ENCODE results near the gene SUGCT. TPM values are rescaled to one million over a fixed set of nuclear protein-coding genes. Genes with fewer than 3 reads are reported as not detected.

Gene SUGCT
- total RNA-seq, 1 experiment from 2014 or later: 1.6 TPM

DNA sequence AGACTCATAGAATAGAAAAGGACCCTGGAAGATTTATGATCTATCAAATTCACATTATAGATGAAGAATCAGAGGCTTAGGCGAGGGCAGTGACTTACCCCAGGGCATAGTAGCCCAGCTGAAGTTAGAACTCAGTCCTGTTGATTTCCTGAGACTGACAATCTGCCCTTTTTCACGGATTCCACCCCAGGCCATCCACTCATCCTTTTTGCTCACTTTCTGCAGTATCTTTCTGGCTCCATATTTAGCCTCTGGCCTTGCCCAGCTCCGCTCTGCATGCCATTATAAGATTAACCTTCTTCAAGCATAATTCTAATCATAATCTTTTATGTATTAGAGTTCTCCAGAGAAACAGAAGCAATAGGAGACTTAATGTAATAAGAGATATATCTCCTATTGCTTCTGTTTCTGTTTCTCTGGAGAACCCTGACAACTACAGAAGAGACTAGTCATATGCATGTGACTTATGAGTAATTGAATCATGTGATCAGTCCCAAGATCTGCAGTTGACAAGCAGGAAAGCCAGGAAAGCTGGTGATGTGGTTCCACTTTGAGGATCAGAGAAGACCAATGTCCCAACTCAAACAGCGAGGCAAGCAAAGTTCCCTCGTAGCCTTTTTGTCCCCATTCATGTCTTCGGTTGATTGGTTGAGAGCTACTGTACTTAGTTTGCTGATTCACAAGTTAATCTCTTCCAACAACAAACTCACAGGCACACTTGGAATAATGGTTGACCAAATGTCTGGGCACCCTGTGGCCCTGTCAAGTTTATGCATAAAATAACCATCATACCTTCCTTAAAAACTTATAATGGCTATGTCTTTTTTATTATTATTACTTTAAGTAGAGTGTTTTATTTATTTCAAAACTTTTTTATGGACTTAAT, 412.1 kb downstream of the SUGCT start:
- H3K9me3 Mint-ChIP-seq (ENCODE audit: low read depth, unreplicated experiment): no peaks in the 10 kb centered on the region
- intact Hi-C loops (cut with micrococcal nuclease; ENCODE audit: unreplicated experiment): no loop called here
- H3K36me3 Mint-ChIP-seq (ENCODE audit: insufficient read depth, unreplicated experiment): no peaks in the 10 kb centered on the region
- no peak overlapping the region for H3K27ac Mint-ChIP-seq (ENCODE audit: unreplicated experiment)
- no peak overlapping the region for H3K4me3 Mint-ChIP-seq (ENCODE audit: low read depth, unreplicated experiment)
- H3K27me3 Mint-ChIP-seq (ENCODE audit: unreplicated experiment): no peaks in the 10 kb centered on the region
- CTCF ChIA-PET: interaction anchor here (0.8 kb wide), 1 partner anchor 8 kb away, joined by 4 read pairs; no protein-coding TSS in a partner anchor
- BruUV-seq (replicated peaks): no TSS peak
- TF ChIP-seq, protein P1, sequence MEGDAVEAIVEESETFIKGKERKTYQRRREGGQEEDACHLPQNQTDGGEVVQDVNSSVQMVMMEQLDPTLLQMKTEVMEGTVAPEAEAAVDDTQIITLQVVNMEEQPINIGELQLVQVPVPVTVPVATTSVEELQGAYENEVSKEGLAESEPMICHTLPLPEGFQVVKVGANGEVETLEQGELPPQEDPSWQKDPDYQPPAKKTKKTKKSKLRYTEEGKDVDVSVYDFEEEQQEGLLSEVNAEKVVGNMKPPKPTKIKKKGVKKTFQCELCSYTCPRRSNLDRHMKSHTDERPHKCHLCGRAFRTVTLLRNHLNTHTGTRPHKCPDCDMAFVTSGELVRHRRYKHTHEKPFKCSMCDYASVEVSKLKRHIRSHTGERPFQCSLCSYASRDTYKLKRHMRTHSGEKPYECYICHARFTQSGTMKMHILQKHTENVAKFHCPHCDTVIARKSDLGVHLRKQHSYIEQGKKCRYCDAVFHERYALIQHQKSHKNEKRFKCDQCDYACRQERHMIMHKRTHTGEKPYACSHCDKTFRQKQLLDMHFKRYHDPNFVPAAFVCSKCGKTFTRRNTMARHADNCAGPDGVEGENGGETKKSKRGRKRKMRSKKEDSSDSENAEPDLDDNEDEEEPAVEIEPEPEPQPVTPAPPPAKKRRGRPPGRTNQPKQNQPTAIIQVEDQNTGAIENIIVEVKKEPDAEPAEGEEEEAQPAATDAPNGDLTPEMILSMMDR (IDR thresholded peaks at IDR 0.05; ENCODE audit: unreplicated experiment): no peak
- DNase-seq: no peak
- no peaks in the 10 kb centered on the region for H3K4me1 Mint-ChIP-seq (ENCODE audit: low read depth, unreplicated experiment)

DNA sequence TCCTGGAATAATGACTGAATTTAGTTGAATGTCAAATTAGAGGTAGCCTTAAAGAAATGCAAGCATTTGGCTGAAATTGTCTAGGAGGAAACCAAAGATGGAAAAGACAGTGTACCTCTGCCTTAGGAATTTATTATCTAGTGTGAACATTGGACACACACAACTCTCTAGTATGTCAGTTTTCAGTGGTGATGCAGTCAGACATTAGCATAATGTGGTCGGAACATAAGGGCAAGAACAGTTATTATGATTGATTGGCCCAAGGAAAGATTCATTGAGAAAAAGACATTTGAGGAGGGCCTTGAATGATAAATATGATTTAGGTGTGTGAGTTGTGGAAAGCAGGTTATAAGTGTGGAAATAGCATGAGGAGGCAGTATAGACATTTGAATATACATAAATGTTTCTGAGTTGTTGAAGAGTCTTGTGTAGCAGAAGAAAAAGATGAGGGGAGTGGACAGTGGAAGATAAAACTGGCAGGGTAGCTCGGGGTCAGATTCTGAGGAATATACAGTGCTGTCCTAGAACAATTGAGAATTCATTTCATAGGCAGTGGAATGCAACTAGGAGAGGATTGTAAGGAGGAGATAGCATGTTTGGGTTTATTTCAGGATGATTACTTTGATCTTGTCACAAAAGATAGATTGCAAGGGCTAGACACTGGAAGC, 414.7 kb downstream of the SUGCT start:
- no peaks in the 10 kb centered on the region for H3K4me1 Mint-ChIP-seq (ENCODE audit: low read depth, unreplicated experiment)
- no peak overlapping the region for H3K4me3 Mint-ChIP-seq (ENCODE audit: low read depth, unreplicated experiment)
- no peaks in the 10 kb centered on the region for H3K9me3 Mint-ChIP-seq (ENCODE audit: low read depth, unreplicated experiment)
- no TSS peak for BruUV-seq (replicated peaks)
- H3K27me3 Mint-ChIP-seq (ENCODE audit: unreplicated experiment): no peaks in the 10 kb centered on the region
- TF ChIP-seq, protein P1 (IDR thresholded peaks at IDR 0.05; ENCODE audit: unreplicated experiment): no peak
- intact Hi-C loops (cut with micrococcal nuclease; ENCODE audit: unreplicated experiment): no loop called here
- DNase-seq: no peak
- no peak overlapping the region for H3K27ac Mint-ChIP-seq (ENCODE audit: unreplicated experiment)
- H3K36me3 Mint-ChIP-seq (ENCODE audit: insufficient read depth, unreplicated experiment): no peaks in the 10 kb centered on the region
- CTCF ChIA-PET: no interaction called here

DNA sequence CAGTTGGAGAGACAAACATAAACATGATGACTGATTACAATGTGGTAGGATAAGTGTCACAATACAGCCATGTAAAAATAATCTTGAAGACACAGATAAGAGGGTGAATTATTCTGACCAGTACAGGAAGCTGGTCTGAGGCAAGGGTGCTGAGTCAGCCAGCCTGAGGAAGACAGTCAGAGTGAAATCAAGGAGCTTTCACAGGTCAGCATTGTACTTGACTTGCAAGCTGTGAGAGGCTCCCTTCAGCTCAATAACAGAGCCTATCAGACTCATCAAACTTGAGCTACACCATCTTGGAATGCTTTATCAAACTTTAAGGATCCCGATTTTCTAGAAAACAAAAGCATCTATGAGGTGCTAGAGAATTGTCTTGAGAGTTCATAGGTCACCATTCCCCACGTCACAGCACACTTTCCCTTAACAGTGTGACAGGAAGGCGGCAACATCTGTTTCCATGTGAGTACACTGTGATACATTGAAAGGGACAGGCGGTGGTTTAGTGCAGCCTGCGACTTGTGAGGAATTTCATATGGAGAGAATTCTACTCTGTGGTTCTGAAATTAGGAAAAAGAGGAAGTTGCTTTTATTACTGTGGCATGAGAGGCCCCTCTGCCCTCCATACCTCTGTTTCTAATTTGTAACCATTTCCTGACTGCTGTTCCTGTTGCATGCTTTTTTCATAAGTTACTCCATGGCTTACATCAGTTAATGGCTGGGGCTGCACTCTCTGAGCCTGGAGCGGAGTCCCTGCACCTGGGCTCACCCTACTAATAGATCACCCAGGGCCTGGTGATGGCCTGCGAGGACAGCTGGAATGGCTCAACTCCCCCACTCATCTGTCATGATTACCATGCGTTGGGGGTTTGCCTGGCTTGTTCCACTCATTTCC, 417.1 kb downstream of the SUGCT start:
- no peaks in the 10 kb centered on the region for H3K4me1 Mint-ChIP-seq (ENCODE audit: low read depth, unreplicated experiment)
- TF ChIP-seq, protein P1 (IDR thresholded peaks at IDR 0.05; ENCODE audit: unreplicated experiment): no peak
- no peak overlapping the region for H3K4me3 Mint-ChIP-seq (ENCODE audit: low read depth, unreplicated experiment)
- no peaks in the 10 kb centered on the region for H3K36me3 Mint-ChIP-seq (ENCODE audit: insufficient read depth, unreplicated experiment)
- no TSS peak for BruUV-seq (replicated peaks)
- no peaks in the 10 kb centered on the region for H3K27me3 Mint-ChIP-seq (ENCODE audit: unreplicated experiment)
- CTCF ChIA-PET: no interaction called here
- no peak overlapping the region for H3K27ac Mint-ChIP-seq (ENCODE audit: unreplicated experiment)
- no peak for DNase-seq
- no peaks in the 10 kb centered on the region for H3K9me3 Mint-ChIP-seq (ENCODE audit: low read depth, unreplicated experiment)
- intact Hi-C loops (cut with micrococcal nuclease; ENCODE audit: unreplicated experiment): no loop called here

DNA sequence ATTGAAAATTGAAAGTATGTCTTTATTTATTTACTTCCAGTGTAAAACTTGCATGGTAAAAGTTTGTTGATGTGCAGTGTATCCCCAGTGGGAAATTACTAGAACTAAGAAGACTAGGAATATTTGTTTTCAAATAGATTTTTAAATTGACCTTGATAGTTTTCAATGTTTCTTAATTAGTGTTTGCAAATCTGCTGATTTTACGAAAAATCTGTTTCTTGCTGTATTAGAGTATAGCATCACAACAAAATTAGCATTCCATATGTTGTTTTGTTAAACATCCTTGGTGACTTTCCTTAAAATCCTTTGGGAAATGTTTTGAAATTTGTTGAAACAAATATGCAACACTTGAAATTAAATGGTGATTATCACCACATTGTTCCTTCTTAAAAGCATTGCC, 425.9 kb downstream of the SUGCT start:
- Mint-ChIP-seq H3K27me3 (ENCODE audit: unreplicated experiment) (no peaks in the 10 kb centered on the region), H3K9me3 (ENCODE audit: low read depth, unreplicated experiment) (peaks cover 5% of the 10 kb centered on the region), H3K4me3 (ENCODE audit: low read depth, unreplicated experiment) (no peak overlapping the region), H3K27ac (ENCODE audit: unreplicated experiment) (no peak overlapping the region), H3K36me3 (ENCODE audit: insufficient read depth, unreplicated experiment) (no peaks in the 10 kb centered on the region), H3K4me1 (ENCODE audit: low read depth, unreplicated experiment) (no peaks in the 10 kb centered on the region)
- CTCF ChIA-PET: no interaction called here
- no TSS peak for BruUV-seq (replicated peaks)
- TF ChIP-seq, protein P1 (IDR thresholded peaks at IDR 0.05; ENCODE audit: unreplicated experiment): no peak
- intact Hi-C loops (cut with micrococcal nuclease; ENCODE audit: unreplicated experiment): loop anchor here (10.0 kb wide), 1 partner anchor 64 kb away; no protein-coding TSS in a partner anchor
- DNase-seq: no peak

Data from Calu3 (cell line).